IMR-90 (cell line): ENCODE data around the gene PXYLP1. TPM values are rescaled to one million over a fixed set of nuclear protein-coding genes. Genes with fewer than 3 reads are reported as not detected.

Experiments
- ATAC-seq: fragments of 200-7000 bp; cut with Tn5 transposase; 2 replicates; pipeline ENCODE4 v1.9.1; 2020; ENCODE audit warnings: low read depth, mild to moderate bottlenecking, moderate library complexity
- BruUV-seq: library from RNA; stranded (reverse); fragments of 400-500 nt; replicated peaks from 2 replicates; lab custom pipeline; 2021; lab: Mats Ljungman, UMichigan
- CTCF ChIA-PET: fragments of 300-600 bp; formaldehyde crosslinking; extraction: SDS; loops from one replicate; lab custom pipeline; 2021; ENCODE audit warnings: antibody characterized with exemption; lab: Yijun Ruan, JAX
- POLR2A ChIA-PET: fragments of 300-600 bp; sonication (Branson Sonifier 250); formaldehyde crosslinking; loops from one replicate; lab custom pipeline; 2022; ENCODE audit warnings: antibody characterized with exemption; ENCODE audit not compliant: unreplicated experiment; lab: Charles Lee
- DNase-seq: peaks from one replicate; pipeline ENCODE4 v3.0.0; 2013
- H2AFZ ChIP-seq: replicated peaks from 2 replicates; pipeline ENCODE3; 2013; ENCODE audit warnings: low read length, mild to moderate bottlenecking; ENCODE audit not compliant: poor library complexity
- H2AK5ac ChIP-seq: 2 replicates; pipeline ENCODE4 v1.6.1; 2013; ENCODE audit warnings: low read depth, low read length, inconsistent platforms
- H2AK9ac ChIP-seq: replicated peaks from 2 replicates; pipeline ENCODE3; 2013; ENCODE audit warnings: mild to moderate bottlenecking, low read depth, low read length, moderate library complexity; ENCODE audit not compliant: poor library complexity
- H2BK120ac ChIP-seq: 2 replicates; pipeline ENCODE4 v1.6.1; 2013; ENCODE audit warnings: low read depth, low read length, inconsistent platforms
- H2BK15ac ChIP-seq: 3 replicates; pipeline ENCODE4 v1.6.1; 2013; ENCODE audit warnings: low read depth, low read length, inconsistent platforms
- H2BK20ac ChIP-seq: 2 replicates; pipeline ENCODE4 v1.6.1; 2013; ENCODE audit warnings: low read depth, mild to moderate bottlenecking, inconsistent platforms, low read length, moderate library complexity
- H2BK5ac ChIP-seq: 2 replicates; pipeline ENCODE4 v1.6.1; 2013; ENCODE audit warnings: mild to moderate bottlenecking, low read depth, low read length, inconsistent platforms; ENCODE audit not compliant: poor library complexity, severe bottlenecking
- H3K14ac ChIP-seq: replicated peaks from 2 replicates; pipeline ENCODE4 v1.6.1; 2013; ENCODE audit warnings: low read depth, low read length, inconsistent platforms
- H3K18ac ChIP-seq: 2 replicates; pipeline ENCODE4 v1.6.1; 2013; ENCODE audit warnings: low read depth, low read length, control low read depth
- H3K23ac ChIP-seq: 2 replicates; pipeline ENCODE4 v1.6.1; 2013; ENCODE audit warnings: low read depth, low read length, inconsistent platforms
- H3K27ac ChIP-seq: 2 replicates; pipeline ENCODE4 v1.5.1; 2013; ENCODE audit warnings: mild to moderate bottlenecking, control low read depth, low read length; ENCODE audit not compliant: insufficient read depth
- H3K27me3 ChIP-seq: 2 replicates; pipeline ENCODE4 v1.6.1; 2013; ENCODE audit warnings: low read length; ENCODE audit not compliant: control insufficient read depth, insufficient read depth
- H3K36me3 ChIP-seq: 2 replicates; pipeline ENCODE4 v1.6.1; 2013; ENCODE audit warnings: low read length, mixed read lengths; ENCODE audit not compliant: control insufficient read depth, insufficient read depth
- H3K4ac ChIP-seq: 2 replicates; pipeline ENCODE4 v1.6.1; 2013; ENCODE audit warnings: low read depth, low read length, inconsistent platforms
- H3K4me1 ChIP-seq: 2 replicates; pipeline ENCODE4 v1.6.1; 2013; ENCODE audit warnings: low read length, mixed read lengths; ENCODE audit not compliant: control insufficient read depth, insufficient read depth
- H3K4me2 ChIP-seq: 2 replicates; pipeline ENCODE4 v1.6.1; 2013; ENCODE audit warnings: low read depth, mild to moderate bottlenecking, control low read depth, low read length, moderate library complexity
- H3K4me3 ChIP-seq: 2 replicates; pipeline ENCODE4 v1.5.1; 2013; ENCODE audit warnings: low read depth, mild to moderate bottlenecking, control low read depth, low read length, moderate library complexity; ENCODE audit not compliant: insufficient read depth
- H3K56ac ChIP-seq: 2 replicates; pipeline ENCODE4 v1.6.1; 2013; ENCODE audit warnings: low read length, inconsistent platforms; ENCODE audit not compliant: insufficient read depth; ENCODE audit errors: extremely low read depth
- H3K79me1 ChIP-seq, 2 experiments: 2 replicates each; pipeline ENCODE4 v1.6.1; 2013; ENCODE audit warnings: low read length in 2 of 2, inconsistent platforms in 1 of 2, low read depth in 1 of 2
- H3K9ac ChIP-seq: 2 replicates; pipeline ENCODE4 v1.6.1; 2013; ENCODE audit warnings: low read depth, low read length, control low read depth
- H3K9me1 ChIP-seq: 2 replicates; pipeline ENCODE4 v1.6.1; 2013; ENCODE audit warnings: low read length, inconsistent platforms; ENCODE audit not compliant: insufficient read depth
- H3K9me3 ChIP-seq: 2 replicates; pipeline ENCODE4 v1.6.1; 2013; ENCODE audit warnings: low read length; ENCODE audit not compliant: control insufficient read depth, insufficient read depth
- H4K20me1 ChIP-seq: 2 replicates; pipeline ENCODE4 v1.6.1; 2013; ENCODE audit warnings: low read length, inconsistent platforms; ENCODE audit not compliant: insufficient read depth
- H4K5ac ChIP-seq: 2 replicates; pipeline ENCODE4 v1.6.1; 2013; ENCODE audit warnings: mild to moderate bottlenecking, low read depth, low read length, control low read depth
- H4K8ac ChIP-seq, 2 experiments: 2 replicates each; pipeline ENCODE4 v1.6.1; 2013; ENCODE audit warnings: low read depth in 2 of 2, low read length in 2 of 2, control low read depth in 1 of 2, inconsistent platforms in 1 of 2
- H4K91ac ChIP-seq: 2 replicates; pipeline ENCODE4 v1.6.1; 2013; ENCODE audit warnings: low read depth, low read length, inconsistent platforms; ENCODE audit not compliant: insufficient read depth
- CTCF ChIP-seq: conservative IDR thresholded peaks from 2 replicates; pipeline ENCODE4 v1.5.1; 2012; ENCODE audit warnings: mild to moderate bottlenecking, low read depth, low read length, improper control_type of control experiment
- MXI1 ChIP-seq: IDR thresholded peaks from 2 replicates; pipeline ENCODE4 v1.6.1; 2012; ENCODE audit warnings: low read depth, mild to moderate bottlenecking, low read length, moderate library complexity, borderline replicate concordance
- RAD21 ChIP-seq: IDR thresholded peaks from 2 replicates; pipeline ENCODE4 v1.6.1; 2012; ENCODE audit warnings: low read length, improper control_type of control experiment
- SMC3 ChIP-seq: fragments of 150-350 bp; IDR thresholded peaks from 2 replicates; pipeline ENCODE4 v1.6.1; 2016; ENCODE audit warnings: low read depth, mild to moderate bottlenecking, antibody characterized with exemption, low read length, moderate library complexity
- WGBS, 2 experiments: methylation state at CpG; one replicate each; pipeline versions ENCODE4 v1.1.5 to v1.1.7; 2013; ENCODE audit warnings: missing lambda C conversion rate in 2 of 2; ENCODE audit not compliant: insufficient read length in 1 of 2; ENCODE audit errors: extremely low coverage in 2 of 2; 5-methylcytosine and 5-hydroxymethylcytosine counted together
- dilution Hi-C: fragments of 300-500 bp; cut with HindIII; formaldehyde crosslinking; loops from one replicate; pipeline ENCODE4 v1.14.3; 2018; ENCODE audit warnings: low sequenced_read_pairs; ENCODE audit not compliant: unreplicated experiment
- in situ Hi-C: fragments of 300-500 bp; cut with MboI; formaldehyde crosslinking; loops from 3 replicates; pipeline ENCODE4 v1.14.3; 2019; ENCODE audit warnings: low sequenced_read_pairs, inconsistent platforms, mixed read lengths
- intact Hi-C: fragments of 100-400 bp; cut with micrococcal nuclease; formaldehyde crosslinking; loops from 2 replicates; pipeline ENCODE4 v1.10.0; 2022
- polyA plus RNA-seq, 3 experiments: library from polyadenylated mRNA; depleted of rRNA; stranded (reverse); fragments of >200 nt; gene quantifications; 2 replicates each; pipeline ENCODE4 v1.2.3, GENCODE V29; 2012; ENCODE audit warnings: low replicate concordance in 1 of 3
- total RNA-seq: library from RNA; depleted of rRNA; stranded (reverse); fragments of >200 nt; gene quantifications from 2 replicates; pipeline ENCODE4 v1.2.3, GENCODE V29; 2012

Gene PXYLP1
- total and polyA plus RNA-seq, 2 of the 4 experiments (the other 2 are of a cell fraction) = 11.7 to 15.6 TPM

- H2AK9ac ChIP-seq = peak overlapping the region; percentile 62
- WGBS, 2 experiments = 93% methylated on average over 4 of the region's 13 CpGs; no CpG with 5 or more reads in 1 of the 2 experiments
- no TSS peak for BruUV-seq
- DNase-seq (peak; percentile 86), ATAC-seq (peak; percentile 62)
- H3K4ac ChIP-seq = peak overlapping the region; percentile 77
- no peak overlapping the region for H3K9ac ChIP-seq
- H4K5ac ChIP-seq = no peak overlapping the region
- H2AFZ ChIP-seq = peak overlapping the region; percentile 68
- H3K23ac ChIP-seq = no peak overlapping the region
- H2BK120ac ChIP-seq = peak overlapping the region; percentile 52
- no peak overlapping the region for H3K56ac ChIP-seq
- no peak overlapping the region for H3K27ac ChIP-seq
- H3K4me1 ChIP-seq = peaks cover 6% of the 10 kb centered on the region
- dilution Hi-C loops = no loop called here
- no peaks in the 10 kb centered on the region for H4K20me1 ChIP-seq
- H3K9me1 ChIP-seq = no peaks in the 10 kb centered on the region; the same call in 1 of the 2 replicates
- H4K8ac ChIP-seq = peak overlapping the region in 1 of 2 experiments; percentile 51; a peak in 1 of 4 replicates
- POLR2A ChIA-PET = no interaction called here
- no peaks in the 10 kb centered on the region for H3K36me3 ChIP-seq
- H3K9me3 ChIP-seq = no peaks in the 10 kb centered on the region
- TF ChIP-seq MXI1 (no peak), CTCF (peak; percentile 85), RAD21 (peak; percentile 73), SMC3 (peak; percentile 72)
- CTCF ChIA-PET = interaction anchor here (0.5 to 2.2 kb wide), 7 partner anchors 11 to 153 kb away, joined by 3 to 22 read pairs (median 3); partner anchors contain the start of gene PXYLP1
- peak overlapping the region; percentile 52; the same call in 1 of the 2 replicates for H4K91ac ChIP-seq
- peak overlapping the region; percentile 28 for H2BK5ac ChIP-seq
- no peaks in the 10 kb centered on the region for H3K27me3 ChIP-seq
- in situ Hi-C loops = loop anchor here (10.0 kb wide), 1 partner anchor 241 kb away; no protein-coding TSS in a partner anchor
- H3K4me2 ChIP-seq = no peak overlapping the region
- peak overlapping the region; percentile 75; the same call in 1 of the 2 replicates for H2BK20ac ChIP-seq
- intact Hi-C loops = loop anchor here (1.0 to 5.0 kb wide), 5 partner anchors 71 to 301 kb away; no protein-coding TSS in a partner anchor
- no peak overlapping the region for H3K4me3 ChIP-seq
- H3K79me1 ChIP-seq = no peaks in the 10 kb centered on the region; a peak in 1 of 4 replicates
- H2BK15ac ChIP-seq = peak overlapping the region; percentile 1; the same call in 2 of the 3 replicates
- H2AK5ac ChIP-seq = peak overlapping the region; percentile 84
- no peak overlapping the region for H3K18ac ChIP-seq
- peak overlapping the region; percentile 26; the same call in 1 of the 2 replicates for H3K14ac ChIP-seq
Observed at GRCh38 chr3:141303481-141304223, 72.0 kb downstream of the PXYLP1 start.
